Neural progenitor cell (in vitro differentiated cells): ENCODE results near the gene FBRSL1.

ENCODE experiments used
- EZH2 ChIP-seq: fragments of 200-600 bp; sonication (generic); IDR thresholded peaks from 2 replicates; pipeline ENCODE4 v1.6.1; 2017; ENCODE audit warnings: antibody characterized with exemption, mild to moderate bottlenecking, moderate library complexity
- EZH2phosphoT487 ChIP-seq: fragments of 200-600 bp; sonication (generic); IDR thresholded peaks from 2 replicates; pipeline ENCODE4 v1.6.1; 2017; ENCODE audit warnings: antibody characterized with exemption
- TF ChIP-seq, protein P1 (sequence below): fragments of 200-600 bp; sonication (generic); IDR thresholded peaks from 2 replicates; pipeline ENCODE4 v1.5.1; 2017; ENCODE audit warnings: antibody characterized with exemption, mild to moderate bottlenecking

DNA sequence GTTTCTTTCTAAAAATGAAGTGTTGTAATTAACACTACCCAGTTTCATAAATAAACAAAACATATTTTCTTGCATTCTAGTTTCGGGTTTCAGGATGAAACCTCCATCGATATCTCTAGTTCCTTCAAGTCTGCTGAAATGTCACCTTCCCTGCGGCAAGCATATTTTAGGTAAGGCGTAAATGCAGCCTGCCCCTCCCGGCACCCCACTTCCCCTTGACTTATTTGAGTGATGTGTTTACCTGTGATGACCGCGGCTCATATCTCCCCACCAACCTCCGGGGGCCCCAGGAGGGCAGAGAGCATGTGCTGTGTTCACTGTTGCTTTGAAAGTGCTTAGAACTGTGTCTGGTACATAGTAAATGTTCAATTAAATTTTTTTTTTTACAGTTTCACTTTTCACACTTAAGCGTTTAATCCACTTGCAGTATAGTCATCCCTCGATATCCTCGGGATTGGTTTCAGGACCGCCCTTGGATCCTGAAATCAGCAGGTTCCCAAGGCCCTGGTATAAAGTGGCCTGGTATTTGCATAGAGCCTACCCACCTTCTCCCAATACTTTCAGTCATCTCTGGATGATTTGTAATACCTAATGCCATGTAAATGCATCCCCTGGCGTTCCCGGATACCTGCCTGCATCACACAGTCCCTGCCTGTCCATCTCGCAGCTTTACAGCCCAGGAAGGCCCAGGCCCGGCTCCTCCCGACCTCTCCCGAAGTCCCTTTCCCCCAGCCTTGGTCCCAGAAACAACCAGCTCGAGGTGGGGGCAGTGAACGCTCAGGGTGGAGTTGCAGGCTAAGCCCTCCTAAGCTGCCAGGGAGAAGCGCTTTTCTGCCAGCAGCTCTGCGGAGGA lies 40.2 kb upstream of the FBRSL1 start:
- TF ChIP-seq, protein P1, sequence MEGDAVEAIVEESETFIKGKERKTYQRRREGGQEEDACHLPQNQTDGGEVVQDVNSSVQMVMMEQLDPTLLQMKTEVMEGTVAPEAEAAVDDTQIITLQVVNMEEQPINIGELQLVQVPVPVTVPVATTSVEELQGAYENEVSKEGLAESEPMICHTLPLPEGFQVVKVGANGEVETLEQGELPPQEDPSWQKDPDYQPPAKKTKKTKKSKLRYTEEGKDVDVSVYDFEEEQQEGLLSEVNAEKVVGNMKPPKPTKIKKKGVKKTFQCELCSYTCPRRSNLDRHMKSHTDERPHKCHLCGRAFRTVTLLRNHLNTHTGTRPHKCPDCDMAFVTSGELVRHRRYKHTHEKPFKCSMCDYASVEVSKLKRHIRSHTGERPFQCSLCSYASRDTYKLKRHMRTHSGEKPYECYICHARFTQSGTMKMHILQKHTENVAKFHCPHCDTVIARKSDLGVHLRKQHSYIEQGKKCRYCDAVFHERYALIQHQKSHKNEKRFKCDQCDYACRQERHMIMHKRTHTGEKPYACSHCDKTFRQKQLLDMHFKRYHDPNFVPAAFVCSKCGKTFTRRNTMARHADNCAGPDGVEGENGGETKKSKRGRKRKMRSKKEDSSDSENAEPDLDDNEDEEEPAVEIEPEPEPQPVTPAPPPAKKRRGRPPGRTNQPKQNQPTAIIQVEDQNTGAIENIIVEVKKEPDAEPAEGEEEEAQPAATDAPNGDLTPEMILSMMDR = no peak
- no peak for TF ChIP-seq EZH2
- TF ChIP-seq EZH2phosphoT487 = no peak
